ENCODE results near the gene MADD. TPM values are rescaled to one million over a fixed set of nuclear protein-coding genes. Genes with fewer than 3 reads are reported as not detected.

Gene MADD
- total and polyA plus RNA-seq, 2 donors (not counting 3 experiments of a cell fraction or from before 2014, with no cell fraction given), result 35.3 to 36.8 TPM

DNA sequence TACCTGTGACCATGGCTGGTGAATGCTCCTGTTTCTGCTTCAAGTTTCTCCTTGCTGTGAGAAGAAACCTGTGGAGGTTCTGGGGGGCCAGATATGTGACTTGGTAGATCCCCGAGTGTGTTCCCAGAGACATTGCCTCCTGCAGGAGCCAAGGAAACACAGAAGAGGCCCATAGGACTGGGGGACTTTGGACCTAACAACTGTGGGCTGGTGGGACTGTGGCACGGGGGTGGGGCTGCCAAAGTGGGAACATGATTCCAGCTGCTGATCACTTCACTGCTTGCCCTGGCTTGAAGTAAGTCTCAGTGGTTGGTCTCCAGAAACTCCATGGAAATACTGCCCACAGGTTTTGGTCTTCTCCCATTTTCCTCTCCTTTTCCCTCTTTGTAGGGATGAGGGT is 16.3 kb upstream of the MADD start:
- ChIA-PET POLR2A (no interaction called here), CTCF (no interaction called here)
- Histone ChIP-seq H3K27me3 (ENCODE audit: control insufficient read depth in 2 of 2, insufficient read depth in 2 of 2, low read length in 2 of 2) (no peaks in the 10 kb centered on the region), H3K36me3 (ENCODE audit: control insufficient read depth in 2 of 2, extremely low read depth in 1 of 2, insufficient read depth in 2 of 2, low read length in 2 of 2) (no peaks in the 10 kb centered on the region), H4K20me1 (replicated peaks; ENCODE audit: control insufficient read depth, extremely low read depth, insufficient read depth, low read length) (no peaks in the 10 kb centered on the region), H2AFZ (ENCODE audit: low read depth, low read length) (no peak overlapping the region), H3K27ac (ENCODE audit: insufficient read depth, low read depth, low read length) (no peak overlapping the region), H3K4me2 (ENCODE audit: insufficient read depth, low read length) (no peak overlapping the region), H3K9me3 (replicated peaks; ENCODE audit: control insufficient read depth, insufficient read depth, low read length) (no peaks in the 10 kb centered on the region), H3K4me1 (ENCODE audit: control insufficient read depth, extremely low read depth, insufficient read depth, low read length) (peaks cover 33% of the 10 kb centered on the region), H3K9me1 (replicated peaks; ENCODE audit: control insufficient read depth, extremely low read depth, insufficient read depth, low read length) (no peaks in the 10 kb centered on the region), H3K4me3 (replicated peaks in 1 of 3; ENCODE audit: insufficient read depth in 1 of 3, low read depth in 1 of 3, low read length in 3 of 3) (no peak overlapping the region), H3K9ac (replicated peaks; ENCODE audit: extremely low read depth, insufficient read depth, low read length) (no peak overlapping the region), H3K79me2 (ENCODE audit: control insufficient read depth, insufficient read depth, low read length) (peaks cover 5% of the 10 kb centered on the region)
- FAIRE-seq (no peak), DNase-seq (ENCODE audit: low read depth, low spot score) (no peak)
- BruUV-seq (replicated peaks), result no TSS peak
- dilution Hi-C loops (cut with MboI; ENCODE audit: extremely low pct_ligation_motif_present, low sequenced_read_pairs) (no loop called here), intact Hi-C loops (cut with micrococcal nuclease) (loop anchor here (2.0 kb wide), 1 partner anchor 39 kb away; the partner anchor contains the start of gene DDB2)
- TF ChIP-seq, protein P1, sequence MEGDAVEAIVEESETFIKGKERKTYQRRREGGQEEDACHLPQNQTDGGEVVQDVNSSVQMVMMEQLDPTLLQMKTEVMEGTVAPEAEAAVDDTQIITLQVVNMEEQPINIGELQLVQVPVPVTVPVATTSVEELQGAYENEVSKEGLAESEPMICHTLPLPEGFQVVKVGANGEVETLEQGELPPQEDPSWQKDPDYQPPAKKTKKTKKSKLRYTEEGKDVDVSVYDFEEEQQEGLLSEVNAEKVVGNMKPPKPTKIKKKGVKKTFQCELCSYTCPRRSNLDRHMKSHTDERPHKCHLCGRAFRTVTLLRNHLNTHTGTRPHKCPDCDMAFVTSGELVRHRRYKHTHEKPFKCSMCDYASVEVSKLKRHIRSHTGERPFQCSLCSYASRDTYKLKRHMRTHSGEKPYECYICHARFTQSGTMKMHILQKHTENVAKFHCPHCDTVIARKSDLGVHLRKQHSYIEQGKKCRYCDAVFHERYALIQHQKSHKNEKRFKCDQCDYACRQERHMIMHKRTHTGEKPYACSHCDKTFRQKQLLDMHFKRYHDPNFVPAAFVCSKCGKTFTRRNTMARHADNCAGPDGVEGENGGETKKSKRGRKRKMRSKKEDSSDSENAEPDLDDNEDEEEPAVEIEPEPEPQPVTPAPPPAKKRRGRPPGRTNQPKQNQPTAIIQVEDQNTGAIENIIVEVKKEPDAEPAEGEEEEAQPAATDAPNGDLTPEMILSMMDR (IDR thresholded peaks at IDR 0.05; ENCODE audit: extremely low read depth in 1 of 2, insufficient read depth in 1 of 2, low read depth in 1 of 2, low read length in 2 of 2), result no peak
- no peak for TF ChIP-seq JUN (IDR thresholded peaks at IDR 0.05; ENCODE audit: borderline replicate concordance, insufficient read depth, insufficient read length, low read depth)
- TF ChIP-seq POLR2AphosphoS5 (IDR thresholded peaks at IDR 0.05; ENCODE audit: insufficient read depth, low read depth, low read length), result no peak
- TF ChIP-seq GATA2 (IDR thresholded peaks at IDR 0.05; ENCODE audit: insufficient read depth, insufficient read length, low read depth, low read length), result no peak
- TF ChIP-seq, protein P2, sequence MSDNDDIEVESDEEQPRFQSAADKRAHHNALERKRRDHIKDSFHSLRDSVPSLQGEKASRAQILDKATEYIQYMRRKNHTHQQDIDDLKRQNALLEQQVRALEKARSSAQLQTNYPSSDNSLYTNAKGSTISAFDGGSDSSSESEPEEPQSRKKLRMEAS (IDR thresholded peaks at IDR 0.05; ENCODE audit: insufficient read depth, insufficient read length), result no peak
- no peak for TF ChIP-seq MYC (IDR thresholded peaks at IDR 0.05; ENCODE audit: low read depth, low read length)
- no peak for TF ChIP-seq POLR2A (IDR thresholded peaks at IDR 0.05; ENCODE audit: low read depth, low read length)
- no peak for TF ChIP-seq FOS (IDR thresholded peaks at IDR 0.05; ENCODE audit: borderline replicate concordance, insufficient read depth, low read length)
- TF ChIP-seq EZH2 (IDR thresholded peaks at IDR 0.05; ENCODE audit: borderline replicate concordance, low read depth, low read length, severe bottlenecking), result no peak

All from endothelial cell of umbilical vein (primary cell).